Brain microvascular endothelial cell (primary cell): ENCODE data around the gene ZNF513.

Experiments
- DNase-seq: peaks from one replicate; pipeline ENCODE4 v3.0.0-alpha.2; 2020
- H3K27ac ChIP-seq: fragments of 250-450 bp; sonication (Bioruptor Pico); 2 replicates; pipeline ENCODE4 v1.5.1; 2020; ENCODE audit warnings: mild to moderate bottlenecking, moderate library complexity
- H3K27me3 ChIP-seq: fragments of 250-450 bp; sonication (Bioruptor Pico); replicated peaks from 2 replicates; pipeline ENCODE4 v1.5.1; 2020; ENCODE audit warnings: mild to moderate bottlenecking
- H3K36me3 ChIP-seq: fragments of 250-450 bp; sonication (Bioruptor Pico); replicated peaks from 2 replicates; pipeline ENCODE4 v1.5.1; 2020; ENCODE audit warnings: mild to moderate bottlenecking
- H3K4me3 ChIP-seq: 2 replicates; pipeline ENCODE4 v1.5.1; 2011; ENCODE audit warnings: low read depth, mild to moderate bottlenecking, control low read depth, low read length, moderate library complexity
- in situ Hi-C: cut with HindIII; loops from 2 replicates; pipeline ENCODE4 v1.10.0; 2017; ENCODE audit warnings: low sequenced_read_pairs, low pct_ligation_motif_present
- TF ChIP-seq, protein P1 (sequence below): IDR thresholded peaks from 2 replicates; pipeline ENCODE4 v1.5.1; 2011; ENCODE audit warnings: low read depth, mild to moderate bottlenecking, moderate library complexity, low read length, control low read depth, inconsistent platforms; ENCODE audit errors: missing control alignments

ZNF513 gene

DNA sequence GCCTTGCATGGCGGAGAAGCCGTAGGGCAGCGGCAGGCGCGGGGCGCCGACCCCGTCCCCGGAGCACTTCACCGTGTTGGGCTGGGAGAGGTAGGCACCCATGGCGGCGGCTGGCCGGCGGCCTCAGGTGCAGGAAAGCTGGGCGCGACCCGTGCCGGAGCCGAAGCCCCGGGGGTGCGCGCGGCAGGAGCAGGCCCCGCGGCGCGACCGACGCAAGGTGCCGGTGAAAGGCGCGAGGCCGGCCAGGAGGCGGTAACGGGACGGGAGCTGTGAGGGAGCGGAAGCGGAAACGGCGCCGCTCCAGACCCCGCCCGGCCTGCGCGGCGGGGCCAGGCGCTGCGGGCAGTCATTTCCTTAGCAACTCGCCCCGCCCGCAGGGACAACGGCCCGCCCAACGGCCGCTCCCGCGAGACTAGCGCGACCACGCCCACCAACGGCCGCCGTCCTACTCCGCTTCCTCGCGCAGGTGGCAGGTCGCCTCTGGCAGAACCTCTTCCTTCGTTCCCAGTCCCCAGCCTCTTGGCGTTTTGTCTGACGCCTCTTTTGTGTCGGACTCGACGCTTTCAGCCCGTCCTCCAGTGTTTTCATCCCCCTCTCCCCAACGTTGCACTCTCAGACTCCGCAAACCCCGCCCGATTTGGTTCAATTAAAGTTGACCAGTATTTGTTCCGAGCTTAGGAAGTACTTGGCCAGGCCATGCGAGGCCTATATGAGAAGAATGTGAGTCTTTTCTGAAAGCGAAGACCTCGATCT, 29.0 kb upstream of the ZNF513 start, which contains the start of gene PPM1G:
Gene PPM1G, minus strand, starts transcription at position 271 of the 753 bp plus-strand sequence. Its CDS starts 169 bp downstream, at position 102.
- Histone ChIP-seq H3K36me3 (peaks cover 5% of the 10 kb centered on the region), H3K27ac (peak within 1 kb of the TSS; percentile 31), H3K27me3 (no peaks in the 10 kb centered on the region), H3K4me3 (peak within 1 kb of the TSS; percentile 87)
- in situ Hi-C loops = no loop called here
- peak; percentile 85 for DNase-seq
- TF ChIP-seq, protein P1, sequence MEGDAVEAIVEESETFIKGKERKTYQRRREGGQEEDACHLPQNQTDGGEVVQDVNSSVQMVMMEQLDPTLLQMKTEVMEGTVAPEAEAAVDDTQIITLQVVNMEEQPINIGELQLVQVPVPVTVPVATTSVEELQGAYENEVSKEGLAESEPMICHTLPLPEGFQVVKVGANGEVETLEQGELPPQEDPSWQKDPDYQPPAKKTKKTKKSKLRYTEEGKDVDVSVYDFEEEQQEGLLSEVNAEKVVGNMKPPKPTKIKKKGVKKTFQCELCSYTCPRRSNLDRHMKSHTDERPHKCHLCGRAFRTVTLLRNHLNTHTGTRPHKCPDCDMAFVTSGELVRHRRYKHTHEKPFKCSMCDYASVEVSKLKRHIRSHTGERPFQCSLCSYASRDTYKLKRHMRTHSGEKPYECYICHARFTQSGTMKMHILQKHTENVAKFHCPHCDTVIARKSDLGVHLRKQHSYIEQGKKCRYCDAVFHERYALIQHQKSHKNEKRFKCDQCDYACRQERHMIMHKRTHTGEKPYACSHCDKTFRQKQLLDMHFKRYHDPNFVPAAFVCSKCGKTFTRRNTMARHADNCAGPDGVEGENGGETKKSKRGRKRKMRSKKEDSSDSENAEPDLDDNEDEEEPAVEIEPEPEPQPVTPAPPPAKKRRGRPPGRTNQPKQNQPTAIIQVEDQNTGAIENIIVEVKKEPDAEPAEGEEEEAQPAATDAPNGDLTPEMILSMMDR = no peak

DNA sequence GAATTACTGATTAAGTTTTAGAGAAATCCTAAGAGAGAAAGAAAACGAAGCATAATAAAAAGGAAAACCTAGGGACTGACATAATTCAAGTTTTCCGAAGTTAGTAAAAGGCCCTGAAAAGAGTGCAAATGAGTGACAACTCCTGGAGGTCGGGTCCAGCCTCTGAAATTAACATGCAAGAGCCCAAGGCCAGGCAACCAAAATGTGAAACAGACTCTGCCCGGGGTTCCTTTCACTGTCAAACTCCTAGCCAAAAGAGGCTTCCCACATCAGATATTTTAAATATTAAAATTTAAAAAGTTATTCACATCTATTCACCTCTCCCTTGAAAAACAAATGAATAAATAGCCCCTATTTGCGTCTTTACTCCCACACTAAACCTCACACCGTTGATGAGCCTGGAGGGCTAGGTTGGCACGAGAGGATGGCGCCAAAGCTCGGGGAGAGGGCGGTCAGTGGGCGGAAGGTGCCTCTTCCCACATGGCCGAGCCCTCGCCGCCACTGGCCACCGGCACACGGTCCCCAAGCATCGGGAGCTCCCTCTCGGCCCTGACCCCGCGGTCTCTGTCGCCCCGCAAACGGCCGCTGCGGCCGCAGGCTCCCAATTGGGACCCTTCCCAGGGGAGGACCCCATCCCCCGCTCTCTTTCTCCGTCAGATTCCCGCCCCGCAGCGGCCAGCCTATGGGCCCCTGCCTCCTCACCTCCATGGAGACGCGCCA, 28.2 kb upstream of the ZNF513 start:
- no peak for DNase-seq

GRCh38 chr2:27407798-27408491, 27.4 kb upstream of the ZNF513 start:
- Histone ChIP-seq H3K4me3 (peak overlapping the region; percentile 87), H3K27ac (no peak overlapping the region), H3K27me3 (no peaks in the 10 kb centered on the region), H3K36me3 (peaks cover 5% of the 10 kb centered on the region)
- no peak for DNase-seq
- TF ChIP-seq, protein P1 = peak; percentile 70
- in situ Hi-C loops = no loop called here

More for the DNA sequence above, 28.2 kb upstream of the ZNF513 start:
- peaks cover 5% of the 10 kb centered on the region for H3K36me3 ChIP-seq
- peak overlapping the region; percentile 87 for H3K4me3 ChIP-seq
- in situ Hi-C loops = no loop called here
- H3K27ac ChIP-seq = peak overlapping the region; percentile 21
- TF ChIP-seq, protein P1 = no peak
- no peaks in the 10 kb centered on the region for H3K27me3 ChIP-seq

DNA sequence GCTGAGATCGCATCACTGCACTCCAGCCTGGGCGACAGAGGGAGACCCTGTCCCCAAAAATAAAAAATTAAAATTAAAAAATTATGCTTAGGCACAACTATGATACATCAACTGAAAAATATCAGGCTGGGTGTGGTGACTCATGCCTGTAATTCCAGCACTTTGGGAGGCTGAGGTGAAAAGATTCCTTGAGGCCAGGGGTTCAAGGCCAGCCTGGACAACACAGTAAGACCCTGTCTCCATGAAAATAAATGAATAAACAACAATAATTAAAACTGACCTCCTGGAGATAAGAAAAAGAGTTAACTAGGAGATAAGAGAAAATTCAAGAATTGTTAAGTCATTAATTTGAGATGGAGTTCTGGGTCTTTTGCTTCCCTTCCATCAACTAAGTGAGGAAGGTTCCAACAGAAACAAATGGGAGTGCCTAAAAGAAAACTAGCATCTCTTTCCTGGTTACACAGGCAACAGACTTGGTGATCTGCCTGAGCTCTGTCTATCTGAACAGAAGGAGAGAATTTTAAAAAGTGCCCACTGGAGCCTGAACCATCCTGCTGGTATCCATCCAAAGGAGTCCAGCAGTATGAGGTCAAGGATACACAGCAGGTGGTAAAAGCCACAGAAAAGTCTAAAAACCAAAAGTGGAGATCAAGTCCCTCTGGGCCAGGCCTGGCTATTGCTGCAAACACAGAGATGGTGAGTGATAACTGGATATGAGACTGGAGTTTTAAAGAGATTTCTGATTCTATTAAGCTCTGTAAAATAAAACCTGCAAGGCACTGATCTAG, 20.0 kb upstream of the ZNF513 start:
- no peak for DNase-seq
- no peak overlapping the region for H3K27ac ChIP-seq
- TF ChIP-seq, protein P1 = no peak
- no peaks in the 10 kb centered on the region for H3K27me3 ChIP-seq
- no peak overlapping the region for H3K4me3 ChIP-seq
- peaks cover 5% of the 10 kb centered on the region for H3K36me3 ChIP-seq
- in situ Hi-C loops = no loop called here

DNA sequence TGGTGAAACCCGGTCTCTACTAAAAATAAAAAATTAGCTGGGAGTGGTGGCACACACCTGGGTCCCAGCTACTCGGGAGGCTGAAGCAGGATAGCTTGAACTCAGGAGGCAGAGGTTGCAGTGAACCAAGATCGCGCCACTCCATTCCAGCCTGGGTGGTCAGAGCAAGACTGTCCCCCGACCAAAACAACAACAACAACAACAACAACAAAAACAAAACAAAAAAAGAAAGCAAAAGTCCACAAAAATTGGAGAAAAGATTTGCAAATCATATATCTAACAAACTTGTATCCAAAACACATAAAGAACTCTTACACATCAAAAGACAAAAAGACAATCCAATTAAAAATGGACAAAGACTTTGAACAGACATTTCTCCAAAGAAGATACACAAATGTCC, 18.4 kb upstream of the ZNF513 start:
- Histone ChIP-seq H3K36me3 (no peaks in the 10 kb centered on the region), H3K4me3 (no peak overlapping the region), H3K27me3 (no peaks in the 10 kb centered on the region), H3K27ac (no peak overlapping the region)
- TF ChIP-seq, protein P1 = no peak
- no peak for DNase-seq
- in situ Hi-C loops = no loop called here
